Liver (tissue), 9 donors: ENCODE data around the gene ASPDH. TPM values are rescaled to one million over a fixed set of nuclear protein-coding genes. Genes with fewer than 3 reads are reported as not detected.

Experiments used
- DNase-seq: peaks from one replicate; pipeline ENCODE4 v3.0.0-alpha.2; 2017; ENCODE audit warnings: low spot score
- H3K27ac ChIP-seq, 2 donors: one replicate each; pipeline ENCODE4 v1.7.0; 2013; ENCODE audit warnings: inconsistent platforms in 2 of 2, low read length in 2 of 2, control low read depth in 1 of 2, low read depth in 1 of 2, mild to moderate bottlenecking in 1 of 2
- H3K27me3 ChIP-seq, 4 donors: one replicate each; pipeline versions ENCODE4 v1.6.1 to v1.7.0; 2013; ENCODE audit warnings: low read length in 3 of 4, inconsistent platforms in 1 of 4, mild to moderate bottlenecking in 1 of 4, moderate library complexity in 1 of 4; ENCODE audit not compliant: control insufficient read depth in 4 of 4, insufficient read depth in 4 of 4
- H3K36me3 ChIP-seq, 4 donors: one replicate each; pipeline versions ENCODE4 v1.6.1 to v1.7.0; 2013; ENCODE audit warnings: low read length in 3 of 4, mild to moderate bottlenecking in 3 of 4, low read depth in 1 of 4, moderate library complexity in 1 of 4; ENCODE audit not compliant: control insufficient read depth in 4 of 4, insufficient read depth in 3 of 4
- H3K4me1 ChIP-seq, 4 donors: one replicate each; pipeline versions ENCODE4 v1.6.1 to v1.7.0; 2013; ENCODE audit warnings: low read length in 3 of 4, mild to moderate bottlenecking in 3 of 4, moderate library complexity in 1 of 4; ENCODE audit not compliant: control insufficient read depth in 4 of 4, insufficient read depth in 4 of 4
- H3K4me3 ChIP-seq, 3 donors: one replicate each; pipeline versions ENCODE4 v1.6.1 to v1.7.0; 2013; ENCODE audit warnings: low read length in 3 of 3, control low read depth in 1 of 3, low read depth in 1 of 3, mild to moderate bottlenecking in 1 of 3
- H3K9ac ChIP-seq, 2 donors: one replicate each; pipeline ENCODE4 v1.7.0; 2013; ENCODE audit warnings: low read length in 2 of 2, mild to moderate bottlenecking in 2 of 2, moderate library complexity in 2 of 2, control low read depth in 1 of 2, low read depth in 1 of 2
- H3K9me3 ChIP-seq, 4 donors: one replicate each; pipeline versions ENCODE4 v1.6.1 to v1.7.0; 2013; ENCODE audit warnings: low read length in 3 of 4; ENCODE audit not compliant: control insufficient read depth in 4 of 4
- ATF3 ChIP-seq: IDR thresholded peaks from 2 replicates; pipeline ENCODE4 v1.6.1; 2016; ENCODE audit warnings: antibody characterized with exemption
- EGR1 ChIP-seq, 2 donors: IDR thresholded peaks; 2 replicates each; pipeline ENCODE4 v1.6.1; 2016 to 2018; ENCODE audit warnings: antibody characterized with exemption in 2 of 2, low read depth in 2 of 2
- FOXA1 ChIP-seq: IDR thresholded peaks from 2 replicates; pipeline ENCODE4 v1.6.1; 2016; ENCODE audit warnings: antibody characterized with exemption
- FOXA2 ChIP-seq: IDR thresholded peaks from 2 replicates; pipeline ENCODE4 v1.6.1; 2016; ENCODE audit warnings: antibody characterized with exemption
- GABPA ChIP-seq, 2 donors: IDR thresholded peaks in 1 of 2; conservative IDR thresholded peaks in 1 of 2; 2 replicates each; pipeline ENCODE4 v1.6.1; 2016; ENCODE audit warnings: antibody characterized with exemption in 2 of 2, mild to moderate bottlenecking in 1 of 2, moderate library complexity in 1 of 2
- HNF4A ChIP-seq, 2 donors: conservative IDR thresholded peaks; 2 replicates each; pipeline ENCODE4 v1.6.1; 2016; ENCODE audit warnings: antibody characterized with exemption in 2 of 2, mild to moderate bottlenecking in 2 of 2
- NR2F2 ChIP-seq: IDR thresholded peaks from 2 replicates; pipeline ENCODE4 v1.6.1; 2016; ENCODE audit warnings: antibody characterized with exemption
- RAD21 ChIP-seq, 2 donors: IDR thresholded peaks; 2 replicates each; pipeline ENCODE4 v1.6.1; 2016; ENCODE audit warnings: antibody characterized with exemption in 2 of 2, mild to moderate bottlenecking in 2 of 2
- RXRA ChIP-seq, 2 donors: IDR thresholded peaks; 2 replicates each; pipeline ENCODE4 v1.6.1; 2017 to 2018; ENCODE audit warnings: antibody characterized with exemption in 2 of 2, mild to moderate bottlenecking in 1 of 2
- SP1 ChIP-seq: IDR thresholded peaks from 2 replicates; pipeline ENCODE4 v1.6.1; 2018; ENCODE audit warnings: antibody characterized with exemption, mild to moderate bottlenecking
- TAF1 ChIP-seq: conservative IDR thresholded peaks from 2 replicates; pipeline ENCODE4 v1.6.1; 2016; ENCODE audit warnings: antibody characterized with exemption, mild to moderate bottlenecking
- YY1 ChIP-seq: IDR thresholded peaks from 2 replicates; pipeline ENCODE4 v1.6.1; 2016; ENCODE audit warnings: antibody characterized with exemption, mild to moderate bottlenecking
- WGBS: extraction: QIAGEN DNeasy Blood & Tissue Kit; methylation state at CpG from one replicate; pipeline ENCODE4 v1.1.7; 2013; 5-methylcytosine and 5-hydroxymethylcytosine counted together
- polyA plus RNA-seq, 2 donors: library from polyadenylated mRNA; stranded (reverse) in 1 of 2; unstranded in 1 of 2; fragments of 200-250 nt in 1 of 2; fragments of >200 nt in 1 of 2; fragmentation: Nextera tagmentation in 1 of 2; extraction: Ambion mirVana in 1 of 2; gene quantifications; one replicate each; pipeline versions ENCODE4 v1.2.1 to v1.2.3, GENCODE V29; 2013 to 2015
- total RNA-seq, 2 donors: library from RNA; depleted of rRNA; stranded (reverse); fragments of >200 nt; gene quantifications; one replicate each; pipeline ENCODE4 v1.2.3, GENCODE V29; 2014
- TF ChIP-seq, protein P1 (sequence below): IDR thresholded peaks from 2 replicates; pipeline ENCODE4 v1.6.1; 2016; ENCODE audit warnings: antibody characterized with exemption
- TF ChIP-seq, protein P2 (sequence below): IDR thresholded peaks from 2 replicates; pipeline ENCODE4 v1.6.1; 2016; ENCODE audit warnings: antibody characterized with exemption, mild to moderate bottlenecking
- TF ChIP-seq, protein P3 (sequence below): fragments of 150-350 bp; IDR thresholded peaks from 2 replicates; pipeline ENCODE4 v1.5.1; 2017; ENCODE audit warnings: improper control_type of control experiment, low read depth, low read length; ENCODE audit not compliant: missing input control
- donor health status: healthy.
- donor health status: healthy.
- donor health status: healthy.
- donor health status: healthy.
- donor health status: healthy.

Gene ASPDH
- total and polyA plus RNA-seq, 4 donors, result 7.3 to 82.0 (median 37.1) TPM

- WGBS, result 96% methylated on average over 8 of the region's 8 CpGs
- TF ChIP-seq RAD21 (IDR thresholded peaks at IDR 0.05), result no peak
Observed at GRCh38 chr19:50507376-50507775, 6.3 kb downstream of the ASPDH start.

DNA sequence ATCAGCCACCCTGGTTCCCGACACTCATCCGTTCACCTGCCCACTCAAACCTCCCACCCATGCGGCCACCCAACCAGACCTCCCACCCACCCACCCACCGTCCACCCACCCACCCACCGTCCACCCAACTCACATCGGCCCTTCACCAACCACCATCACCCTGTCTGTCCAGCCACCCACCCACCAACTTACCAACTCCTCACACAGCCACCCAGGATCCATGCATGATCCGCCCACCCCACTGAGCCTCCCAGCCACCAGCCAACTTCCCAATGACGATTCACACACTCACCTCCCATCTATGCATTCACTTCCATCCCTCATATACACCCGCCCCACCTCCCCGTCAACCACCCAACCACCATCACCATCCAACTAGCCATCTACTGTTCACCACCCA, 7.0 kb downstream of the ASPDH start:
- WGBS, result 97% methylated on average over 10 of the region's 10 CpGs
- Histone ChIP-seq H3K27me3 (no peaks in the 10 kb centered on the region), H3K27ac (no peak overlapping the region), H3K9me3 (no peaks in the 10 kb centered on the region), H3K4me1 (peaks cover 0 to 12% (median 3%) of the 10 kb centered on the region in 4 donors), H3K4me3 (no peak overlapping the region), H3K36me3 (no peaks in the 10 kb centered on the region), H3K9ac (no peak overlapping the region)
- no peak for DNase-seq
- TF ChIP-seq ATF3 (no peak), GABPA (IDR thresholded peaks at IDR 0.05 in 1 of 2, conservative IDR thresholded peaks at IDR 0.05 in 1 of 2) (no peak), FOXA1 (no peak), FOXA2 (no peak), NR2F2 (no peak), YY1 (no peak), SP1 (no peak), RAD21 (IDR thresholded peaks at IDR 0.05) (no peak), HNF4A (conservative IDR thresholded peaks at IDR 0.05) (no peak), RXRA (IDR thresholded peaks at IDR 0.05) (no peak), EGR1 (IDR thresholded peaks at IDR 0.05; ENCODE audit: low read depth in 2 of 2) (no peak), TAF1 (no peak)
- TF ChIP-seq, protein P1, sequence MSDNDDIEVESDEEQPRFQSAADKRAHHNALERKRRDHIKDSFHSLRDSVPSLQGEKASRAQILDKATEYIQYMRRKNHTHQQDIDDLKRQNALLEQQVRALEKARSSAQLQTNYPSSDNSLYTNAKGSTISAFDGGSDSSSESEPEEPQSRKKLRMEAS, result no peak
- TF ChIP-seq, protein P2, sequence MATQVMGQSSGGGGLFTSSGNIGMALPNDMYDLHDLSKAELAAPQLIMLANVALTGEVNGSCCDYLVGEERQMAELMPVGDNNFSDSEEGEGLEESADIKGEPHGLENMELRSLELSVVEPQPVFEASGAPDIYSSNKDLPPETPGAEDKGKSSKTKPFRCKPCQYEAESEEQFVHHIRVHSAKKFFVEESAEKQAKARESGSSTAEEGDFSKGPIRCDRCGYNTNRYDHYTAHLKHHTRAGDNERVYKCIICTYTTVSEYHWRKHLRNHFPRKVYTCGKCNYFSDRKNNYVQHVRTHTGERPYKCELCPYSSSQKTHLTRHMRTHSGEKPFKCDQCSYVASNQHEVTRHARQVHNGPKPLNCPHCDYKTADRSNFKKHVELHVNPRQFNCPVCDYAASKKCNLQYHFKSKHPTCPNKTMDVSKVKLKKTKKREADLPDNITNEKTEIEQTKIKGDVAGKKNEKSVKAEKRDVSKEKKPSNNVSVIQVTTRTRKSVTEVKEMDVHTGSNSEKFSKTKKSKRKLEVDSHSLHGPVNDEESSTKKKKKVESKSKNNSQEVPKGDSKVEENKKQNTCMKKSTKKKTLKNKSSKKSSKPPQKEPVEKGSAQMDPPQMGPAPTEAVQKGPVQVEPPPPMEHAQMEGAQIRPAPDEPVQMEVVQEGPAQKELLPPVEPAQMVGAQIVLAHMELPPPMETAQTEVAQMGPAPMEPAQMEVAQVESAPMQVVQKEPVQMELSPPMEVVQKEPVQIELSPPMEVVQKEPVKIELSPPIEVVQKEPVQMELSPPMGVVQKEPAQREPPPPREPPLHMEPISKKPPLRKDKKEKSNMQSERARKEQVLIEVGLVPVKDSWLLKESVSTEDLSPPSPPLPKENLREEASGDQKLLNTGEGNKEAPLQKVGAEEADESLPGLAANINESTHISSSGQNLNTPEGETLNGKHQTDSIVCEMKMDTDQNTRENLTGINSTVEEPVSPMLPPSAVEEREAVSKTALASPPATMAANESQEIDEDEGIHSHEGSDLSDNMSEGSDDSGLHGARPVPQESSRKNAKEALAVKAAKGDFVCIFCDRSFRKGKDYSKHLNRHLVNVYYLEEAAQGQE, result no peak
- TF ChIP-seq, protein P3, sequence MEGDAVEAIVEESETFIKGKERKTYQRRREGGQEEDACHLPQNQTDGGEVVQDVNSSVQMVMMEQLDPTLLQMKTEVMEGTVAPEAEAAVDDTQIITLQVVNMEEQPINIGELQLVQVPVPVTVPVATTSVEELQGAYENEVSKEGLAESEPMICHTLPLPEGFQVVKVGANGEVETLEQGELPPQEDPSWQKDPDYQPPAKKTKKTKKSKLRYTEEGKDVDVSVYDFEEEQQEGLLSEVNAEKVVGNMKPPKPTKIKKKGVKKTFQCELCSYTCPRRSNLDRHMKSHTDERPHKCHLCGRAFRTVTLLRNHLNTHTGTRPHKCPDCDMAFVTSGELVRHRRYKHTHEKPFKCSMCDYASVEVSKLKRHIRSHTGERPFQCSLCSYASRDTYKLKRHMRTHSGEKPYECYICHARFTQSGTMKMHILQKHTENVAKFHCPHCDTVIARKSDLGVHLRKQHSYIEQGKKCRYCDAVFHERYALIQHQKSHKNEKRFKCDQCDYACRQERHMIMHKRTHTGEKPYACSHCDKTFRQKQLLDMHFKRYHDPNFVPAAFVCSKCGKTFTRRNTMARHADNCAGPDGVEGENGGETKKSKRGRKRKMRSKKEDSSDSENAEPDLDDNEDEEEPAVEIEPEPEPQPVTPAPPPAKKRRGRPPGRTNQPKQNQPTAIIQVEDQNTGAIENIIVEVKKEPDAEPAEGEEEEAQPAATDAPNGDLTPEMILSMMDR, result no peak

More at GRCh38 chr19:50507376-50507775, 6.3 kb downstream of the ASPDH start:
- Histone ChIP-seq H3K4me1 (peaks cover 6 to 18% (median 9%) of the 10 kb centered on the region in 4 donors), H3K27ac (no peak overlapping the region), H3K9ac (no peak overlapping the region), H3K4me3 (no peak overlapping the region), H3K9me3 (no peaks in the 10 kb centered on the region), H3K27me3 (no peaks in the 10 kb centered on the region), H3K36me3 (no peaks in the 10 kb centered on the region)
- no peak for DNase-seq
